Fibroblast of peridontal ligament (primary cell): ENCODE results near the gene CYB561D2.
A peak's percentile ranks its signal among the peaks of the same experiment; 100 is the strongest.

Experiments used
- DNase-seq: peaks from one replicate; pipeline ENCODE4 v3.0.0-alpha.2; 2010; ENCODE audit errors: extremely low read depth

The CYB561D2 gene

GRCh38 chr3:50341996-50342650 is 8.5 kb upstream of the CYB561D2 start:
- DNase-seq = no peak

DNA sequence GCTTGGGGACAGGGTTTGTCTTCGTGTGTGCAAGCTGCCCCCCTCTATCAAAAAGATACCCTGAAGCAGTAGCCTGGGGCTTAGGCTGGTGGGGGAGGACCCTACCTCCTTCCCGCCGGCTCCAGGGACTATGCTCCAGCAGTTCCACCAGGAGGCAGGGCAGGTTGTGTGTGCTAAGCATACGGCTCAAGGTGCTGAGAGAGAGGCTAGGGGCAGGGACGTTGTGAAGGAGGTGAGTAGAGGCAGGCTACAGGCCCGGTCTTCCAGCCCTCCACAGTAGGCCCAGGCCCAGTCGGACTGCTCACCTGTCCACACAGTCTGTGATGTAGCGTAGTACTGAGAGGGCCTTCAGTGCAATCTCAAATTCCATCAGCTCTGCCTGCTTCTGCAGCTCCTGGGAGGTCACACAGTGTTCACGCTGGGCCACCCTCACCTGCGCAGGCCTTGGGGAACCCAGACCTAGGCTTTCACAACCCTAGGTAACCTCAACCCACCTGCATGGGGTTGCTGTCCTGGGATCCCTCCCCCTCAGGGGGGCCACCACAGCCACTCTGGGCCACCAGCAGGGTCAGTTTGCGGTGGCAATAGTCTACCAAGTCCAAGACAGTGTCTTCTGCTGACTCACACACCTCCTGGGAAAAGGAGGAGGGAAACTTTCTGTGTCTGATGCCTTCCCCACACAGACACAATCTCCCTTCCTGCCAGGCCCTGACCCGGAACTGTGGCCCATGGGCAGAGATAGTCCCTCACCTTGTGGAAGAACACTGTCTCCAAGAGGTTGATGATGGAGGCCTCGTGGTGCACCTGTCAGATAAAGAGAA is 7.6 kb upstream of the CYB561D2 start:
- no peak for DNase-seq

- no peak for DNase-seq
Observed at GRCh38 chr3:50345008-50345407, 5.7 kb upstream of the CYB561D2 start.

DNA sequence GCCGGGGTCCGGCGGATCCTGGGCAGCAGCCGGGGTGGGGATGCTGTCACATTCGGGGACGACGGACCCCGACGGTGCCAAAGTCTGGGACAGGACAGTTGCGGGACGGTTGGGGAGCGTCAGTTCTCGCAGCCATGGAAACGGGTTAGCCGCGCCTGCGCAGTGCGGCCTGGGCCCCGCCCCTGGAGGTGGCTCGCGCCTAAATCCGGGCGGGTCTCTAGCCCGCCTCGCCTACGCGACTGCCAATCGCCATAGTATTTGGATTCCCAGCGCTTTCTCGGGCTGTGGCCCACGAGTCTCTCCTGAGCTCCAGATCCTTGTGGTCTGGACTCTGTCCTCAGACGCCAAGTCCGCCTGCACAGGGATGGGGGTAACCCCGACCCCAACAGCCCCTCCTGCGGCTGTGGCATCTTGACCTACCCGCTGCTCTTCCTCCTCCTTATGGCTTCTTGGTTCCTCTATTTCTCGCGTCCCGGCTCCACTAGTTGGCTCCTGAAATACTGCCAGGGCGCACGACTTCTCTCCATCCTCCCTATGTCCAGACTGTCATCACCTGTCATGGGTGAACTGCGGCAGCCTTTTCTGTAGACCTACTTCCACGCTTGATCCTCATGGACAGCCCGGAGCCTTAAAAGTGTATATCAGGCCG is 5.0 kb upstream of the CYB561D2 start, which contains the start of gene ZMYND10:
ZMYND10 (minus strand) TSS at position 147 of the 649 bp plus-strand sequence. CDS start 153 bp downstream, outside the sequence.
- DNase-seq = peak; percentile 38

- DNase-seq = peak; percentile 73
Observed at GRCh38 chr3:50347187-50347813, 3.4 kb upstream of the CYB561D2 start.

DNA sequence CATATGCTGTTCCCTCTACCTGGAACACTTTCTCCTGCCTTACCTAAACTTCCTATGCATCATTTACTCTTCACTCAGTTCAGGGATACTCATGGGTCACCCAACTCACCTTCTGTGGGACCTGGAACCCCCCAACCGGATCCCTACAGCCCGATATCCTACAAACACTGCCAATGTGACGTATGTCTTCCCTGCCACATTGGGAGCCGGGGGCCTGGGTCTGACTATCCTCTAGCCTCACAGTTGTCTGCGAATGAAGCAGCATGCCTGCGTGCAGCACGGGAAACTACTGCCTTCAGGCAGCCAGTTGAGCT is 492 bp upstream of the CYB561D2 start:
- DNase-seq = no peak

GRCh38 chr3:50351323-50351697 is 648 bp downstream of the CYB561D2 start:
- no peak for DNase-seq

DNA sequence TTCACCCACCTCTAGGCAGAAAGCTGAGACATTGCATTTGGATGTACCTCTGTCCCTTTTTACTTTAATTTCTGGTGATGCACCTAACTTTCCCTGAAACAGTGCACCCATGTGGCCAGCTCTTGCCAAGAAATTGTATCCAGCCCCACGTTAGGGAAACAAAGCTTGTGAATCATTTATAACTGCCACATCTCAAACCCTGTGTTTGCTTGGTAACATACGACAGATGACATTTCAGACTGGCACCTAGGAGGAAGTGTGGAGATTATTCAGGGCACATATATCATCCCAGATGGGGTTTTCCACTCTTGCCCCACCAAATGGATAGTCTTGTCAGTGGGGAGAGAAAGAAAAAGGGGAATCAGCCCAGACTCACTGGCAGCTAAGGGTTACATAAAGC is 2.1 kb downstream of the CYB561D2 start:
- peak; percentile 23 for DNase-seq

GRCh38 chr3:50353245-50354004 is 2.8 kb downstream of the CYB561D2 start:
- DNase-seq = no peak

- DNase-seq = no peak
Observed at GRCh38 chr3:50354186-50354764, 3.6 kb downstream of the CYB561D2 start.

DNA sequence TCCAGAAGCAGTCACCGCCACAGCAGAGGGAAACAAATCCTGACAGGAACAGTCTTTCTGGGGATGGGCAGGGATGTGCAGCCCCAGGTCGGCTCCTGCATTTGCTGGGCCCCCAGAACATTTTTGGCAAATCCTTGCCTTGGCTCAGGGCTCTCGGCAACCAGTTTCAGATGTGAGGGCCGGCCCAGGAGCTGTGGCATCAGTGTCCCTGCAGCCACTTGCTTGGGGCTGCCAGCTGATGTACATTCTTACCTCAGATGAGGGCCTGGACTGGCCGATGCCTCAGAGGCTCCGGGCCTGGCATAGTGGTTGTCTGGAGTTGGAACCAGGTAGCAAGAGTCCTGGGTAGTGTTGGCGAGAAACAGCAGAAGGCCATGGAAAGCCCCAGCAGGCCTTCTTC is 4.2 kb downstream of the CYB561D2 start:
- DNase-seq = no peak

DNA sequence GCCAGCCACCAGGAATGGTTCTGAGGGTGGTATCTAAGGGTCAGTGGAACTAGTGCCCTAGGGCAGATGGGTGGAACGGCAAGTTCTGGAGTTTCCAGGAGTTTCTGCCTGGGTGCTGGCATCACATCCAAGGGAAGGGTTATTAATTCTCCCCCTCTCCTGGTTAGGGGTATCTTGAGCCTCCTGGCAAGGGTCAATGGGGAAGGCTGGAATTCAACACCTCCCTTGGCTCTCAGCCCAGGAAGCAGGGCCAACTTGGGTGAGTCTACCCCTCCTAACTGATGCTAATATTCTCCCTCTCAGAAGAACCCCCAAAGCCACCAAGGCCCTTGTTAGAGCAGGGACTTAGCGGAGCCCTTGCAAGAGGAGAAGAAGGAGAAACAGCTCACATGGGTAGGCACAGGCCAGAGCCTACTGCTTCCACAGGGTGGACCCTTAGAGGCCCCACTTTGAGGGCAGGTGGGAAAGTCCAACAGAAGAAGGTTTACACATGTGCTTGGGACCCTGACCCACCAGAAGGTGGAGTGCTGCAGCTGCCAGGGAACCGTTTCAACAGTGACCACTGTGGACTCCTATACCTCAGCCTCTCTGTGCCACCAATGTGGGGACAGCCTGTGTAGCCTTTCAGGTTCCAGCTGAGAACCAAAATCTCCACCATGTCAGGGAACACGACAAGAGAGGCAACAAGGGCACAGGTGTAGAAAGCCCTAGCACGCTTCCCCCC is 5.3 kb downstream of the CYB561D2 start:
- no peak for DNase-seq

DNA sequence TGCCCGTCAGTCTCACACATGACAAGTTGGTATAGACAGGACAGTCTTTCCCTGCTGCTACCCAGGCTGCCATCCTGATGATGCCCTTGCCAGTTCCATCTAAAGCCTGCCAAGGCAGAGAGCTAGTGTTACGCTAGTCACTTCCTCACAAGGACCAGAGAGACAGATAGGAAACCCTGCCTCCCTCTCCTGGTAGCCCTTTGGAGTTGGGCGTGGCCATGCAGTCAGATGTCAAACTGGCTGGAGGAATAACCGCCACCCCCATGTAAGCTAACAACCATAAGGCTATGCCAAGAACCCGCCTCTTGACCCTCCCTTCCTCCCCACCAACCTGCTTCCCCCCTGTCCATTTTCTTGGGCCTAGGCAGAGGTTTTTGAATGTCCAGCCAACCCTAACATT is 5.9 kb downstream of the CYB561D2 start:
- DNase-seq = no peak

GRCh38 chr3:50357481-50357880 is 6.8 kb downstream of the CYB561D2 start:
- no peak for DNase-seq

DNA sequence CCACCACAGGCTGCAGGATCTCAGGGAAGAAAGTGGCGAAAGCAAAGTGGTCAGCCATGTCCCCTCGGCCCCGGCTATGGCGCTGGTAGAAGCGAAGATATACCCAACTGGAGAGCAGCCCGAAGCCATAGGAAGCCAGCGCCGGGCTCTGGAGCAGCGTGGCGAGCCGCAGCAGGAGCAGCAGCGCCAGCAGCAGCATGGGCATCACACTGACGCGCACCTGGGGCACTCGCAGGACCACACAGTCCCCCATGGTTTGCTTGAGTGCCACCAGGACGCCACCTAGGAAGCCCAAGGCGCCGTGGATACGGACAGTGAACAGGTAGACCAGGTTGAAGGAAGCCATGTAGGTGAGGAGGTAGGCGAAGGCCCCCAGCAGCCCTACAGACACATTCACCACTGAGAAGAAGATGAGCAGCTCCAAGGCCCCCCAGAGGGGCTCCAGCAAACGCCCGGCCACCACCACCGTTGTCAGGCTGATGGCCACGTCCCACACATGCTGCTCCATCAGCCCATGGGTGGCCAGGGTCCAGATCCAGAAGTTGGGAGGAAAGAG is 7.8 kb downstream of the CYB561D2 start:
- no peak for DNase-seq

- peak; percentile 99 for DNase-seq
Observed at GRCh38 chr3:50358911-50359759, 8.5 kb downstream of the CYB561D2 start, which contains the start of gene TMEM115. TMEM115 (minus strand) TSS chr3:50359521; CDS start chr3:50359063, 458 bp downstream.

GRCh38 chr3:50359760-50360110 is 9.1 kb downstream of the CYB561D2 start:
- no peak for DNase-seq

DNA sequence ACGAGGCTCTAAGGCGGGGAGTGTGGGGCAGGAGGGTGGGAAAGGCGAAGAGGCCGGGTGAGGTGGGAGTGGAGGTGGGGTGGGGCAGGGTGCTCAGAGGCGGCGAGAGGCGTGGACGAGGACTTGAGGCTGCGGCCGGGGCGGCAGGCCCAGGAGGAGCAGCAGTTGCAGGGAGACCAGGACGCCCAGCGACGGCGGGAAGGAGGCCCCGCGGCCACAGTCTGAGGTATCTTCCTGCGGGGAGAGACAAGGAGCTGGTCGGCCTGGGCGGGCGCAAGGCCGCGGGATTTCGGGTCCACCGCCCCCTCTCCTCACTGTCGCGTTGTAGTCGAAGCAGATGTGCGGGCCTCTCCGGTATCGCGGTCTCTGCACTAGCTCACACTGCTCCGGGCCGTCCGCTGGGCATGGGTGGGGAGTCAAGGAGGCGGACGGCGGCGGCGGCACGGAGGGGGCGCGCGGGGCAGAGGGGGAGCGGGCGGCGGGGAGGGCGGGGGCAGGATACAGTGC is 14.0 kb downstream of the CYB561D2 start:
- DNase-seq = peak; percentile 10
